Left ventricle myocardium inferior (tissue), 1 donor: ENCODE data around the gene STAC3. TPM values are rescaled to one million over a fixed set of nuclear protein-coding genes. Genes with fewer than 3 reads are reported as not detected.

Experiments
- DNase-seq: peaks from one replicate; pipeline ENCODE4 v3.0.0-alpha.2; 2020
- H3K27ac ChIP-seq: fragments of 200-600 bp; replicated peaks from 2 replicates; pipeline ENCODE4 v1.8.0; 2021
- H3K27me3 ChIP-seq: fragments of 200-600 bp; 2 replicates; pipeline ENCODE4 v1.8.0; 2021; ENCODE audit warnings: low read depth
- H3K36me3 ChIP-seq: fragments of 200-600 bp; 2 replicates; pipeline ENCODE4 v1.8.0; 2021
- H3K4me1 ChIP-seq: fragments of 200-600 bp; 2 replicates; pipeline ENCODE4 v1.8.0; 2021
- H3K4me3 ChIP-seq: fragments of 200-600 bp; 2 replicates; pipeline ENCODE4 v1.8.0; 2021; ENCODE audit warnings: mild to moderate bottlenecking, moderate library complexity
- H3K9me3 ChIP-seq: fragments of 200-600 bp; replicated peaks from 2 replicates; pipeline ENCODE4 v1.8.0; 2021
- intact Hi-C: fragments of 100-400 bp; cut with micrococcal nuclease; formaldehyde crosslinking; loops from one replicate; pipeline ENCODE4 v1.11.0; 2022
- total RNA-seq: library from RNA; stranded (reverse); fragmentation: NEBNext Ultra II Directional; extraction: Animal tissue kit (Norgen Biotek cat#: 25700); gene quantifications from one replicate; pipeline ENCODE4 v1.2.1, GENCODE V29; 2021
- TF ChIP-seq, protein P1 (sequence below): fragments of 200-600 bp; IDR thresholded peaks from 2 replicates; pipeline ENCODE4 v1.8.0; 2021; ENCODE audit warnings: antibody characterized with exemption, mild to moderate bottlenecking, borderline replicate concordance
- donor health status: DM: no; HTN: yes; CAD: no; lungs with severe emphysema.

Gene STAC3
- total RNA-seq, 1 donor from 2014 or later, result 0.69 TPM

DNA sequence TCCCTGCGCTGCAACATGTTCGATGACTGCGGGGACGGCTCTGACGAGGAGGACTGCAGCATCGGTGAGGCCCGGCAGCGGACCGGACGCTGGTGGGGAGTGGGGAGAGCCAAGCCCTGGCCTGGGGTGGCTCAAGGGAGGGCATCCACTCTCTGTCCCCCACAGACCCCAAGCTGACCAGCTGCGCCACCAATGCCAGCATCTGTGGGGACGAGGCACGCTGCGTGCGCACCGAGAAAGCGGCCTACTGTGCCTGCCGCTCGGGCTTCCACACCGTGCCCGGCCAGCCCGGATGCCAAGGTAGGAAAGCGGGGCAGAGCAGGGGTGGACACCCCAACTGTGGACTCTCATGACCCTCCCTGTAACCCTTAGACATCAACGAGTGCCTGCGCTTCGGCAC is 45.8 kb downstream of the STAC3 start:
- H3K27ac ChIP-seq, result no peak overlapping the region
- peaks cover 88% of the 10 kb centered on the region for H3K36me3 ChIP-seq
- DNase-seq, result no peak
- H3K4me3 ChIP-seq, result no peak overlapping the region
- no peaks in the 10 kb centered on the region for H3K9me3 ChIP-seq
- H3K4me1 ChIP-seq, result peaks cover 27% of the 10 kb centered on the region
- intact Hi-C loops, result no loop called here
- TF ChIP-seq, protein P1, sequence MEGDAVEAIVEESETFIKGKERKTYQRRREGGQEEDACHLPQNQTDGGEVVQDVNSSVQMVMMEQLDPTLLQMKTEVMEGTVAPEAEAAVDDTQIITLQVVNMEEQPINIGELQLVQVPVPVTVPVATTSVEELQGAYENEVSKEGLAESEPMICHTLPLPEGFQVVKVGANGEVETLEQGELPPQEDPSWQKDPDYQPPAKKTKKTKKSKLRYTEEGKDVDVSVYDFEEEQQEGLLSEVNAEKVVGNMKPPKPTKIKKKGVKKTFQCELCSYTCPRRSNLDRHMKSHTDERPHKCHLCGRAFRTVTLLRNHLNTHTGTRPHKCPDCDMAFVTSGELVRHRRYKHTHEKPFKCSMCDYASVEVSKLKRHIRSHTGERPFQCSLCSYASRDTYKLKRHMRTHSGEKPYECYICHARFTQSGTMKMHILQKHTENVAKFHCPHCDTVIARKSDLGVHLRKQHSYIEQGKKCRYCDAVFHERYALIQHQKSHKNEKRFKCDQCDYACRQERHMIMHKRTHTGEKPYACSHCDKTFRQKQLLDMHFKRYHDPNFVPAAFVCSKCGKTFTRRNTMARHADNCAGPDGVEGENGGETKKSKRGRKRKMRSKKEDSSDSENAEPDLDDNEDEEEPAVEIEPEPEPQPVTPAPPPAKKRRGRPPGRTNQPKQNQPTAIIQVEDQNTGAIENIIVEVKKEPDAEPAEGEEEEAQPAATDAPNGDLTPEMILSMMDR, result no peak
- no peaks in the 10 kb centered on the region for H3K27me3 ChIP-seq

DNA sequence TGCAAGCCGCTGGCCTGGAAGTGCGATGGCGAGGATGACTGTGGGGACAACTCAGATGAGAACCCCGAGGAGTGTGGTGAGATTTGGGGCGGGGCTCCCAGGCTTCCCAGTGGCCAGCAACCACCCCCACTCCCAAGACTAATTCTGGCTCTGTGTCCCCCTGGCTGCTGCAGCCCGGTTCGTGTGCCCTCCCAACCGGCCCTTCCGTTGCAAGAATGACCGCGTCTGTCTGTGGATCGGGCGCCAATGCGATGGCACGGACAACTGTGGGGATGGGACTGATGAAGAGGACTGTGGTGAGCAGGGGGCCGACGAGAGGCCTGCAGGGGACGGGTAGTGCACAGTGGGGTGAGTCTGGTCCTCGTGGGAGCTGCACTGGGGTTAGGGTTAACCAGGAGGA is 46.5 kb downstream of the STAC3 start:
- intact Hi-C loops, result no loop called here
- no peak for DNase-seq
- peaks cover 23% of the 10 kb centered on the region for H3K4me1 ChIP-seq
- H3K4me3 ChIP-seq, result no peak overlapping the region
- TF ChIP-seq, protein P1, result no peak
- no peaks in the 10 kb centered on the region for H3K9me3 ChIP-seq
- H3K36me3 ChIP-seq, result peaks cover 88% of the 10 kb centered on the region
- H3K27me3 ChIP-seq, result no peaks in the 10 kb centered on the region
- no peak overlapping the region for H3K27ac ChIP-seq

DNA sequence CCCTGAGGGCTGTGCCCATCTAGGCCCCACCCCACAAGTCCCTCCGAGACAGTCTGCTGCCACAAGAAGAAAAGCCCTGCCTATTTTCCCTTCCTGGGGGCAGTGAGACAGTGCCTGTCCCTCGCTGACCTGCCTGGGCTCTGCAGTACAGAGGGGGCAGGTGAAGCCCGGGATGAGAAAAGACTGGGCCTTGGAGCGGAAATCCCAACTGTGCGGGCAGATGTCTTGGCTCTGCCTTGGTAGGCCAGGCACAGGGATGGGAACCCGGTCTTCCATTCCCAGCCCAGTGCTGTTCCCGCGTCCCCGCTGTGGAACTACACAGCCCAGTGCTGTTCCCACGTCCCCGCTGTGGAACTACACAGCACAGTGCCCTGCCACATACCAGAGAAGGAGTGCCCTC is 47.2 kb downstream of the STAC3 start:
- Histone ChIP-seq H3K27ac (no peak overlapping the region), H3K4me3 (no peak overlapping the region), H3K27me3 (no peaks in the 10 kb centered on the region), H3K9me3 (no peaks in the 10 kb centered on the region), H3K4me1 (peaks cover 16% of the 10 kb centered on the region), H3K36me3 (peaks cover 94% of the 10 kb centered on the region)
- DNase-seq, result no peak
- TF ChIP-seq, protein P1, result no peak
- intact Hi-C loops, result no loop called here

DNA sequence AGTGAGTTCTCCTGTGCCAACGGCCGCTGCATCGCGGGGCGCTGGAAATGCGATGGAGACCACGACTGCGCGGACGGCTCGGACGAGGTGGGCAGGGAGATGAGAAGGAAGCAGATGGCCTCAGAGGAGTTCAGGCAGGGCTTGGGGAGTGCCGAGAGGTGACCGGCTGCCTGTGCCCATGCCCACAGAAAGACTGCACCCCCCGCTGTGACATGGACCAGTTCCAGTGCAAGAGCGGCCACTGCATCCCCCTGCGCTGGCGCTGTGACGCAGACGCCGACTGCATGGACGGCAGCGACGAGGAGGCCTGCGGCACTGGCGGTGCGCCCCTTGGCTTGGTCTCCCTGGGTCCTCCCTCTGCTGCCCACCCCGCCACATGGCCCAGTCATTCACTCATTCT is 47.8 kb downstream of the STAC3 start:
- no peaks in the 10 kb centered on the region for H3K27me3 ChIP-seq
- H3K9me3 ChIP-seq, result no peaks in the 10 kb centered on the region
- TF ChIP-seq, protein P1, result no peak
- DNase-seq, result no peak
- H3K4me3 ChIP-seq, result no peak overlapping the region
- H3K27ac ChIP-seq, result no peak overlapping the region
- H3K4me1 ChIP-seq, result peaks cover 10% of the 10 kb centered on the region
- peaks cover 99% of the 10 kb centered on the region for H3K36me3 ChIP-seq
- intact Hi-C loops, result no loop called here

DNA sequence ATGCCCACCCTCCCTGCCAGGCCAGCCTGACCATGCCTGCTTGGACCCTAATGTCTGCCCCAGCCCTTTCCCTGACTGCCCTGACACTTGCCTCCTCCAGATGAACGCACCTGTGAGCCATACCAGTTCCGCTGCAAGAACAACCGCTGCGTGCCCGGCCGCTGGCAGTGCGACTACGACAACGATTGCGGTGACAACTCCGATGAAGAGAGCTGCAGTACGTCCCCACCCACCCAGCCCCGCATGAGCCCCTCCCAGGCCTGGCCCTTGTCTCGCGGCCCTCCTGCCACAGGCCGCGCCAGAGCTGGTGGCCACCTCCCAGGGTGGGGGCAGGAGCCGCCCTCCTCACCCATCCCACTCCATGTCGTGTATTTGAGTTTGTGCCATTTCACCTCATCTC is 48.7 kb downstream of the STAC3 start:
- DNase-seq, result no peak
- Histone ChIP-seq H3K4me3 (no peak overlapping the region), H3K27ac (no peak overlapping the region), H3K36me3 (peaks cover 100% of the 10 kb centered on the region), H3K9me3 (no peaks in the 10 kb centered on the region), H3K27me3 (no peaks in the 10 kb centered on the region), H3K4me1 (peaks cover 2% of the 10 kb centered on the region)
- TF ChIP-seq, protein P1, result no peak
- intact Hi-C loops, result no loop called here

DNA sequence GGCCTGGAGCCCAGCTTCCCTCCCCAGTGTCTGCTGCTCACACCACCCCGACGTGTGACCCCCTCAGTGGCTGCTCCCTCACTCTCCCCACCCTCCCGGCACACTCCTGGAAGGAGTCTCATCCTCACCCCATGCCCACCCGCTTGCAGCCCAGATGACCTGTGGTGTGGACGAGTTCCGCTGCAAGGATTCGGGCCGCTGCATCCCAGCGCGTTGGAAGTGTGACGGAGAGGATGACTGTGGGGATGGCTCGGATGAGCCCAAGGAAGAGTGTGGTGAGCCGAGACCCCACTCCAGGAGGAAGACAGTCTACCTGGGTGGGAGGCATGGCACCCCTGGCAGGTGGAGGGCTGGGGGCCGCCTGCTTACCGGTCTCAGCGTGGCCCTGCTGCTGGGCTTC is 49.4 kb downstream of the STAC3 start:
- TF ChIP-seq, protein P1, result no peak
- DNase-seq, result no peak
- H3K27me3 ChIP-seq, result no peaks in the 10 kb centered on the region
- intact Hi-C loops, result no loop called here
- no peak overlapping the region for H3K27ac ChIP-seq
- no peaks in the 10 kb centered on the region for H3K4me1 ChIP-seq
- H3K9me3 ChIP-seq, result no peaks in the 10 kb centered on the region
- H3K4me3 ChIP-seq, result no peak overlapping the region
- peaks cover 100% of the 10 kb centered on the region for H3K36me3 ChIP-seq
